ENCODE data around the gene BAZ2B. TPM values are rescaled to one million over a fixed set of nuclear protein-coding genes. Genes with fewer than 3 reads are reported as not detected.

BAZ2B gene
- total and polyA plus RNA-seq, 2 donors (not counting 3 experiments of a cell fraction or from before 2014, with no cell fraction given): 22.1 to 73.8 TPM

GRCh38 chr2:159438720-159439353 is 177.5 kb downstream of the BAZ2B start:
- DNase-seq (ENCODE audit: low read depth, low spot score) (no peak), FAIRE-seq (peak; percentile 40)
- Histone ChIP-seq H3K4me3 (replicated peaks in 1 of 3; ENCODE audit: insufficient read depth in 1 of 3, low read depth in 1 of 3, low read length in 3 of 3) (no peak overlapping the region), H3K27me3 (ENCODE audit: control insufficient read depth in 2 of 2, insufficient read depth in 2 of 2, low read length in 2 of 2) (no peaks in the 10 kb centered on the region), H3K9ac (replicated peaks; ENCODE audit: extremely low read depth, insufficient read depth, low read length) (no peak overlapping the region), H3K4me2 (ENCODE audit: insufficient read depth, low read length) (no peak overlapping the region), H3K27ac (ENCODE audit: insufficient read depth, low read depth, low read length) (no peak overlapping the region), H3K4me1 (ENCODE audit: control insufficient read depth, extremely low read depth, insufficient read depth, low read length) (no peaks in the 10 kb centered on the region), H3K36me3 (ENCODE audit: control insufficient read depth in 2 of 2, extremely low read depth in 1 of 2, insufficient read depth in 2 of 2, low read length in 2 of 2) (peaks cover 2 to 4% of the 10 kb centered on the region in 2 experiments), H3K79me2 (ENCODE audit: control insufficient read depth, insufficient read depth, low read length) (no peaks in the 10 kb centered on the region), H2AFZ (ENCODE audit: low read depth, low read length) (no peak overlapping the region), H4K20me1 (replicated peaks; ENCODE audit: control insufficient read depth, extremely low read depth, insufficient read depth, low read length) (no peaks in the 10 kb centered on the region), H3K9me1 (replicated peaks; ENCODE audit: control insufficient read depth, extremely low read depth, insufficient read depth, low read length) (no peaks in the 10 kb centered on the region), H3K9me3 (replicated peaks; ENCODE audit: control insufficient read depth, insufficient read depth, low read length) (no peaks in the 10 kb centered on the region)
- BruUV-seq (replicated peaks): no TSS peak
- dilution Hi-C loops (cut with MboI; ENCODE audit: extremely low pct_ligation_motif_present, low sequenced_read_pairs): no loop called here
- CTCF ChIA-PET: no interaction called here
- POLR2A ChIA-PET: no interaction called here
- TF ChIP-seq, protein P1, sequence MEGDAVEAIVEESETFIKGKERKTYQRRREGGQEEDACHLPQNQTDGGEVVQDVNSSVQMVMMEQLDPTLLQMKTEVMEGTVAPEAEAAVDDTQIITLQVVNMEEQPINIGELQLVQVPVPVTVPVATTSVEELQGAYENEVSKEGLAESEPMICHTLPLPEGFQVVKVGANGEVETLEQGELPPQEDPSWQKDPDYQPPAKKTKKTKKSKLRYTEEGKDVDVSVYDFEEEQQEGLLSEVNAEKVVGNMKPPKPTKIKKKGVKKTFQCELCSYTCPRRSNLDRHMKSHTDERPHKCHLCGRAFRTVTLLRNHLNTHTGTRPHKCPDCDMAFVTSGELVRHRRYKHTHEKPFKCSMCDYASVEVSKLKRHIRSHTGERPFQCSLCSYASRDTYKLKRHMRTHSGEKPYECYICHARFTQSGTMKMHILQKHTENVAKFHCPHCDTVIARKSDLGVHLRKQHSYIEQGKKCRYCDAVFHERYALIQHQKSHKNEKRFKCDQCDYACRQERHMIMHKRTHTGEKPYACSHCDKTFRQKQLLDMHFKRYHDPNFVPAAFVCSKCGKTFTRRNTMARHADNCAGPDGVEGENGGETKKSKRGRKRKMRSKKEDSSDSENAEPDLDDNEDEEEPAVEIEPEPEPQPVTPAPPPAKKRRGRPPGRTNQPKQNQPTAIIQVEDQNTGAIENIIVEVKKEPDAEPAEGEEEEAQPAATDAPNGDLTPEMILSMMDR (IDR thresholded peaks at IDR 0.05; ENCODE audit: extremely low read depth in 1 of 2, insufficient read depth in 1 of 2, low read depth in 1 of 2, low read length in 2 of 2): no peak
- TF ChIP-seq POLR2AphosphoS5 (IDR thresholded peaks at IDR 0.05; ENCODE audit: insufficient read depth, low read depth, low read length) (no peak), FOS (IDR thresholded peaks at IDR 0.05; ENCODE audit: borderline replicate concordance, insufficient read depth, low read length) (no peak), POLR2A (IDR thresholded peaks at IDR 0.05; ENCODE audit: low read depth, low read length) (no peak), EZH2 (IDR thresholded peaks at IDR 0.05; ENCODE audit: borderline replicate concordance, low read depth, low read length, severe bottlenecking) (no peak), JUN (IDR thresholded peaks at IDR 0.05; ENCODE audit: borderline replicate concordance, insufficient read depth, insufficient read length, low read depth) (no peak), GATA2 (IDR thresholded peaks at IDR 0.05; ENCODE audit: insufficient read depth, insufficient read length, low read depth, low read length) (no peak), MYC (IDR thresholded peaks at IDR 0.05; ENCODE audit: low read depth, low read length) (no peak)
- TF ChIP-seq, protein P2, sequence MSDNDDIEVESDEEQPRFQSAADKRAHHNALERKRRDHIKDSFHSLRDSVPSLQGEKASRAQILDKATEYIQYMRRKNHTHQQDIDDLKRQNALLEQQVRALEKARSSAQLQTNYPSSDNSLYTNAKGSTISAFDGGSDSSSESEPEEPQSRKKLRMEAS (IDR thresholded peaks at IDR 0.05; ENCODE audit: insufficient read depth, insufficient read length): no peak
- intact Hi-C loops (cut with micrococcal nuclease): no loop called here

All from endothelial cell of umbilical vein (primary cell).